T-helper 2 cell treated with Interferon-gamma antibody and Interleukin-4, amounts not matched to agents 5 μg/mL and 100 μg/mL, for 36 hours (primary cell): ENCODE results near the gene BLOC1S4.
A peak's percentile ranks its signal among the peaks of the same experiment; 100 is the strongest.

Experiments used
- DNase-seq: peaks from one replicate; pipeline ENCODE4 v3.0.0; 2021; ENCODE audit warnings: low spot score
- H3K27ac Mint-ChIP-seq: one replicate; pipeline ENCODE4 v1.8.0; 2021; ENCODE audit warnings: mild to moderate bottlenecking, mixed read lengths
- H3K27me3 Mint-ChIP-seq: one replicate; pipeline ENCODE4 v1.8.0; 2021; ENCODE audit warnings: low read depth, mixed read lengths
- H3K36me3 Mint-ChIP-seq: one replicate; pipeline ENCODE4 v1.8.0; 2021; ENCODE audit warnings: low read depth, mixed read lengths
- H3K4me1 Mint-ChIP-seq: one replicate; pipeline ENCODE4 v1.8.0; 2021; ENCODE audit warnings: low read depth, mixed read lengths
- H3K4me3 Mint-ChIP-seq: one replicate; pipeline ENCODE4 v1.8.0; 2022; ENCODE audit warnings: mild to moderate bottlenecking, moderate library complexity, mixed read lengths
- H3K9me3 Mint-ChIP-seq: one replicate; pipeline ENCODE4 v1.8.0; 2021; ENCODE audit warnings: mixed read lengths

BLOC1S4 gene

GRCh38 chr4:6684656-6685055 is 31.3 kb upstream of the BLOC1S4 start:
- H3K9me3 Mint-ChIP-seq, result no peaks in the 10 kb centered on the region
- no peak overlapping the region for H3K4me3 Mint-ChIP-seq
- no peaks in the 10 kb centered on the region for H3K27me3 Mint-ChIP-seq
- peaks cover 54% of the 10 kb centered on the region for H3K36me3 Mint-ChIP-seq
- no peak for DNase-seq
- no peak overlapping the region for H3K27ac Mint-ChIP-seq
- peaks cover 36% of the 10 kb centered on the region for H3K4me1 Mint-ChIP-seq

- Mint-ChIP-seq H3K27me3 (no peaks in the 10 kb centered on the region), H3K36me3 (peaks cover 48% of the 10 kb centered on the region), H3K4me3 (no peak overlapping the region), H3K27ac (no peak overlapping the region), H3K9me3 (no peaks in the 10 kb centered on the region), H3K4me1 (peaks cover 47% of the 10 kb centered on the region)
- DNase-seq, result no peak
These were observed 29.7 kb upstream of the BLOC1S4 start for GRCh38 chr4:6686104-6686787.

- Mint-ChIP-seq H3K4me3 (peak overlapping the region; percentile 91), H3K4me1 (peaks cover 58% of the 10 kb centered on the region), H3K36me3 (peaks cover 42% of the 10 kb centered on the region), H3K27ac (peak overlapping the region; percentile 94), H3K27me3 (no peaks in the 10 kb centered on the region), H3K9me3 (no peaks in the 10 kb centered on the region)
- no peak for DNase-seq
These were observed 27.8 kb upstream of the BLOC1S4 start for GRCh38 chr4:6687947-6688878.

GRCh38 chr4:6688879-6689505 is 27.0 kb upstream of the BLOC1S4 start:
- no peaks in the 10 kb centered on the region for H3K27me3 Mint-ChIP-seq
- peaks cover 66% of the 10 kb centered on the region for H3K4me1 Mint-ChIP-seq
- H3K27ac Mint-ChIP-seq, result peak overlapping the region; percentile 94
- H3K9me3 Mint-ChIP-seq, result no peaks in the 10 kb centered on the region
- peaks cover 42% of the 10 kb centered on the region for H3K36me3 Mint-ChIP-seq
- peak; percentile 83 for DNase-seq
- peak overlapping the region; percentile 91 for H3K4me3 Mint-ChIP-seq

GRCh38 chr4:6689506-6689960 is 26.4 kb upstream of the BLOC1S4 start:
- Mint-ChIP-seq H3K27me3 (no peaks in the 10 kb centered on the region), H3K4me3 (peak overlapping the region; percentile 91), H3K27ac (peak overlapping the region; percentile 94), H3K9me3 (no peaks in the 10 kb centered on the region), H3K4me1 (peaks cover 69% of the 10 kb centered on the region), H3K36me3 (peaks cover 42% of the 10 kb centered on the region)
- no peak for DNase-seq

- H3K4me3 Mint-ChIP-seq, result no peak overlapping the region
- H3K36me3 Mint-ChIP-seq, result peaks cover 30% of the 10 kb centered on the region
- DNase-seq, result no peak
- H3K27ac Mint-ChIP-seq, result peak overlapping the region; percentile 84
- no peaks in the 10 kb centered on the region for H3K27me3 Mint-ChIP-seq
- H3K9me3 Mint-ChIP-seq, result no peaks in the 10 kb centered on the region
- H3K4me1 Mint-ChIP-seq, result peaks cover 81% of the 10 kb centered on the region
These were observed 23.6 kb upstream of the BLOC1S4 start for GRCh38 chr4:6692379-6692778.

GRCh38 chr4:6692806-6693205 is 23.2 kb upstream of the BLOC1S4 start:
- H3K27me3 Mint-ChIP-seq, result no peaks in the 10 kb centered on the region
- no peak overlapping the region for H3K4me3 Mint-ChIP-seq
- H3K27ac Mint-ChIP-seq, result peak overlapping the region; percentile 84
- peaks cover 26% of the 10 kb centered on the region for H3K36me3 Mint-ChIP-seq
- no peak for DNase-seq
- no peaks in the 10 kb centered on the region for H3K9me3 Mint-ChIP-seq
- H3K4me1 Mint-ChIP-seq, result peaks cover 79% of the 10 kb centered on the region

GRCh38 chr4:6693231-6694176 is 22.5 kb upstream of the BLOC1S4 start, which contains the start of gene S100P:
S100P (plus strand) TSS chr4:6693878; CDS start chr4:6693933, 55 bp downstream.
- H3K9me3 Mint-ChIP-seq, result no peaks in the 10 kb centered on the region
- peak within 1 kb of the TSS; percentile 74 for H3K4me3 Mint-ChIP-seq
- DNase-seq, result no peak
- H3K27me3 Mint-ChIP-seq, result no peaks in the 10 kb centered on the region
- peaks cover 25% of the 10 kb centered on the region for H3K36me3 Mint-ChIP-seq
- peak within 1 kb of the TSS; percentile 97 for H3K27ac Mint-ChIP-seq
- peaks cover 78% of the 10 kb centered on the region for H3K4me1 Mint-ChIP-seq

- H3K9me3 Mint-ChIP-seq, result no peaks in the 10 kb centered on the region
- no peaks in the 10 kb centered on the region for H3K27me3 Mint-ChIP-seq
- peaks cover 23% of the 10 kb centered on the region for H3K36me3 Mint-ChIP-seq
- peak overlapping the region; percentile 74 for H3K4me3 Mint-ChIP-seq
- DNase-seq, result no peak
- peak overlapping the region; percentile 97 for H3K27ac Mint-ChIP-seq
- peaks cover 76% of the 10 kb centered on the region for H3K4me1 Mint-ChIP-seq
These were observed 21.6 kb upstream of the BLOC1S4 start for GRCh38 chr4:6694177-6694901.

GRCh38 chr4:6695660-6696610 is 20.0 kb upstream of the BLOC1S4 start:
- Mint-ChIP-seq H3K4me1 (peaks cover 74% of the 10 kb centered on the region), H3K9me3 (no peaks in the 10 kb centered on the region), H3K27me3 (no peaks in the 10 kb centered on the region), H3K36me3 (peaks cover 28% of the 10 kb centered on the region), H3K4me3 (peak overlapping the region; percentile 73), H3K27ac (peak overlapping the region; percentile 96)
- peak; percentile 58 for DNase-seq

- H3K4me3 Mint-ChIP-seq, result peak overlapping the region; percentile 73
- H3K9me3 Mint-ChIP-seq, result no peaks in the 10 kb centered on the region
- H3K27me3 Mint-ChIP-seq, result no peaks in the 10 kb centered on the region
- peak overlapping the region; percentile 96 for H3K27ac Mint-ChIP-seq
- no peak for DNase-seq
- peaks cover 70% of the 10 kb centered on the region for H3K4me1 Mint-ChIP-seq
- H3K36me3 Mint-ChIP-seq, result peaks cover 32% of the 10 kb centered on the region
These were observed 19.4 kb upstream of the BLOC1S4 start for GRCh38 chr4:6696611-6697010.

- H3K27ac Mint-ChIP-seq, result peak overlapping the region; percentile 96
- peaks cover 69% of the 10 kb centered on the region for H3K4me1 Mint-ChIP-seq
- H3K27me3 Mint-ChIP-seq, result no peaks in the 10 kb centered on the region
- peaks cover 33% of the 10 kb centered on the region for H3K36me3 Mint-ChIP-seq
- H3K4me3 Mint-ChIP-seq, result peak overlapping the region; percentile 73
- DNase-seq, result no peak
- H3K9me3 Mint-ChIP-seq, result no peaks in the 10 kb centered on the region
These were observed 18.8 kb upstream of the BLOC1S4 start for GRCh38 chr4:6697131-6697530.
